NCI-H1694 (cell line): ENCODE measurements around the gene TINCR.

Experiments
- DNase-seq: peaks from one replicate; lab custom pipeline; 2025; lab: John Stamatoyannopoulos, UW

TINCR gene

GRCh38 chr19:5512715-5513114, 55.0 kb downstream of the TINCR start:
- DNase-seq: no peak
